AG09309 (cell line): ENCODE results near the gene TMPRSS15.

Experiments
- DNase-seq: peaks from one replicate; pipeline ENCODE4 v3.0.0-alpha.2; 2010; ENCODE audit warnings: low read depth
- H3K4me3 ChIP-seq: 2 replicates; pipeline ENCODE4 v1.5.1; 2011; ENCODE audit warnings: mild to moderate bottlenecking, low read depth, low read length, moderate library complexity; ENCODE audit not compliant: control insufficient read depth
- CTCF ChIP-seq: IDR thresholded peaks from 2 replicates; pipeline ENCODE4 v1.5.1; 2011; ENCODE audit warnings: mild to moderate bottlenecking, low read depth, low read length, inconsistent platforms; ENCODE audit not compliant: insufficient read depth, control insufficient read depth; ENCODE audit errors: missing control alignments

Gene TMPRSS15

GRCh38 chr21:18382141-18382540, 21.4 kb downstream of the TMPRSS15 start:
- no peak overlapping the region for H3K4me3 ChIP-seq
- no peak for DNase-seq
- TF ChIP-seq CTCF: no peak

GRCh38 chr21:18373606-18374005, 30.0 kb downstream of the TMPRSS15 start:
- DNase-seq: no peak
- H3K4me3 ChIP-seq: no peak overlapping the region
- no peak for TF ChIP-seq CTCF

- no peak for TF ChIP-seq CTCF
- no peak for DNase-seq
- H3K4me3 ChIP-seq: no peak overlapping the region
Observed at GRCh38 chr21:18370301-18370700, 33.3 kb downstream of the TMPRSS15 start.

- H3K4me3 ChIP-seq: no peak overlapping the region
- DNase-seq: no peak
- no peak for TF ChIP-seq CTCF
Observed at GRCh38 chr21:18369115-18369514, 34.5 kb downstream of the TMPRSS15 start.

GRCh38 chr21:18368205-18368604, 35.4 kb downstream of the TMPRSS15 start:
- H3K4me3 ChIP-seq: no peak overlapping the region
- DNase-seq: no peak
- no peak for TF ChIP-seq CTCF

GRCh38 chr21:18356801-18357200, 46.8 kb downstream of the TMPRSS15 start:
- DNase-seq: no peak
- no peak for TF ChIP-seq CTCF
- H3K4me3 ChIP-seq: no peak overlapping the region

GRCh38 chr21:18354947-18355346, 48.6 kb downstream of the TMPRSS15 start:
- no peak for TF ChIP-seq CTCF
- DNase-seq: no peak
- H3K4me3 ChIP-seq: no peak overlapping the region
